NCI-H146 (cell line): ENCODE measurements around the gene MYLK3.
"Not testable (repeated sequence)": the region's sequence is repeated elsewhere in the genome, so short reads cannot be mapped to it uniquely, and the experiment has no call there.

Experiments used
- DNase-seq: peaks from one replicate; lab custom pipeline; 2025; lab: John Stamatoyannopoulos, UW

The MYLK3 gene

GRCh38 chr16:46747777-46748651 is at the start of gene MYLK3:
Gene MYLK3 (minus strand): TSS chr16:46748344. CDS start chr16:46748193, 151 bp downstream.
- no peak for DNase-seq

- DNase-seq = no peak
Observed at GRCh38 chr16:46797501-46797900, 49.4 kb upstream of the MYLK3 start.

GRCh38 chr16:46796764-46797269 is 48.7 kb upstream of the MYLK3 start:
- DNase-seq = no peak

- DNase-seq = no peak
Observed at GRCh38 chr16:46793841-46794240, 45.7 kb upstream of the MYLK3 start.

GRCh38 chr16:46790599-46791270 is 42.6 kb upstream of the MYLK3 start:
- DNase-seq = no peak

GRCh38 chr16:46789499-46790414 is 41.6 kb upstream of the MYLK3 start:
- DNase-seq = no peak

GRCh38 chr16:46788891-46789474 is 40.8 kb upstream of the MYLK3 start:
- no peak for DNase-seq

GRCh38 chr16:46787909-46788308 is 39.8 kb upstream of the MYLK3 start:
- DNase-seq = no peak

GRCh38 chr16:46785076-46785845 is 37.1 kb upstream of the MYLK3 start:
- DNase-seq = no peak

GRCh38 chr16:46784569-46784968 is 36.4 kb upstream of the MYLK3 start:
- not testable (repeated sequence) for DNase-seq

GRCh38 chr16:46783800-46784199 is 35.7 kb upstream of the MYLK3 start:
- no peak for DNase-seq

GRCh38 chr16:46782320-46782719 is 34.2 kb upstream of the MYLK3 start:
- DNase-seq = no peak

- DNase-seq = no peak
Observed at GRCh38 chr16:46777804-46778203, 29.7 kb upstream of the MYLK3 start.

GRCh38 chr16:46775214-46775613 is 27.1 kb upstream of the MYLK3 start:
- no peak for DNase-seq

- no peak for DNase-seq
Observed at GRCh38 chr16:46774743-46775177, 26.6 kb upstream of the MYLK3 start.

GRCh38 chr16:46772463-46772862 is 24.3 kb upstream of the MYLK3 start:
- DNase-seq = no peak

- DNase-seq = peak; percentile 96
Observed at GRCh38 chr16:46768809-46769208, 20.7 kb upstream of the MYLK3 start.

- no peak for DNase-seq
Observed at GRCh38 chr16:46765050-46765449, 16.9 kb upstream of the MYLK3 start.

GRCh38 chr16:46763147-46763546 is 15.0 kb upstream of the MYLK3 start:
- peak; percentile 37 for DNase-seq

- DNase-seq = peak; percentile 70
Observed at GRCh38 chr16:46762583-46762982, 14.4 kb upstream of the MYLK3 start.

GRCh38 chr16:46759309-46759708 is 11.2 kb upstream of the MYLK3 start:
- DNase-seq = no peak
